ENCODE measurements around the gene SPDYE16. TPM values are rescaled to one million over a fixed set of nuclear protein-coding genes. Genes with fewer than 3 reads are reported as not detected.

Gene SPDYE16
- total RNA-seq, 2 experiments from 2014 or later = 0.21 to 0.88 TPM

Small RNA genes lying within 50 kb of the gene (small RNA-seq; reads per million reads assigned to genes)
- not detected for gene RF00019

Other genes with a start within 250 kb of the SPDYE16 start
- gene HSPB1, start 240.6 kb downstream of the SPDYE16 start, total RNA-seq (2014; rRNA removed; shearing (Covaris generic)) = 133 and 204 TPM in 2 replicates
- 349 and 470 TPM in 2 replicates for gene HSPB1, start 240.6 kb downstream of the SPDYE16 start, total RNA-seq (2022)
- 42.6 and 45.5 TPM in 2 replicates for gene YWHAG, start 184.3 kb downstream of the SPDYE16 start, total RNA-seq (2014; rRNA removed; shearing (Covaris generic))
- gene YWHAG, start 184.3 kb downstream of the SPDYE16 start, total RNA-seq (2022) = 109 and 126 TPM in 2 replicates
- gene SSC4D, start 133.6 kb downstream of the SPDYE16 start, total RNA-seq (2014; rRNA removed; shearing (Covaris generic)) = 1.3 TPM in 1 of 2 replicates, not detected in the other
- gene SSC4D, start 133.6 kb downstream of the SPDYE16 start, total RNA-seq (2022) = 0.44 TPM in 1 of 2 replicates, not detected in the other
- gene ZP3, start 118.3 kb downstream of the SPDYE16 start, total RNA-seq (2014; rRNA removed; shearing (Covaris generic)) = 0.98 and 2.0 TPM in 2 replicates
- 0.48 and 0.57 TPM in 2 replicates for gene ZP3, start 118.3 kb downstream of the SPDYE16 start, total RNA-seq (2022)
- 9.6 and 13.5 TPM in 2 replicates for gene DTX2, start 81.6 kb downstream of the SPDYE16 start, total RNA-seq (2014; rRNA removed; shearing (Covaris generic))
- gene DTX2, start 81.6 kb downstream of the SPDYE16 start, total RNA-seq (2022) = 26.1 and 27.8 TPM in 2 replicates
- 1.2 and 3.4 TPM in 2 replicates for gene UPK3B, start 32.7 kb downstream of the SPDYE16 start, total RNA-seq (2014; rRNA removed; shearing (Covaris generic))
- 1.4 and 2.5 TPM in 2 replicates for gene UPK3B, start 32.7 kb downstream of the SPDYE16 start, total RNA-seq (2022)
- 5.0 and 5.4 TPM in 2 replicates for gene POMZP3, start 84.0 kb upstream of the SPDYE16 start, total RNA-seq (2014; rRNA removed; shearing (Covaris generic))
- gene POMZP3, start 84.0 kb upstream of the SPDYE16 start, total RNA-seq (2022) = 8.5 and 12.2 TPM in 2 replicates

Measured in OCI-LY7 (cell line).